ENCODE data around the gene LIM2. TPM values are rescaled to one million over a fixed set of nuclear protein-coding genes. Genes with fewer than 3 reads are reported as not detected.

The LIM2 gene
- total and polyA plus RNA-seq, 2 of the 8 experiments (the other 6 are each of a cell fraction or from before 2014, with no cell fraction given): not detected

- TF ChIP-seq CTBP2 (IDR thresholded peaks at IDR 0.05; ENCODE audit: borderline replicate concordance, insufficient read depth, insufficient read length, low read length) (no peak), NRF1 (IDR thresholded peaks at IDR 0.05; ENCODE audit: low read depth, low read length) (peak; percentile 76), CEBPB (IDR thresholded peaks at IDR 0.05; ENCODE audit: low read depth, low read length) (no peak), FOSL1 (IDR thresholded peaks at IDR 0.05; ENCODE audit: insufficient read depth, low read depth, low read length) (peak; percentile 68; the same call in 1 of the 2 replicates), POLR2A (IDR thresholded peaks at IDR 0.05; ENCODE audit: control extremely low read depth in 1 of 2, low read depth in 2 of 2, low read length in 2 of 2) (peak; percentile 75 to 85), TBP (IDR thresholded peaks at IDR 0.05; ENCODE audit: low read depth, low read length) (peak; percentile 53), PHF8 (conservative IDR thresholded peaks at IDR 0.05; ENCODE audit: low read depth, low read length) (peak; percentile 66), ATF2 (IDR thresholded peaks at IDR 0.05; ENCODE audit: low read length) (no peak), CBX8 (IDR thresholded peaks at IDR 0.05; ENCODE audit: borderline replicate concordance, low read depth, low read length) (no peak), POLR2AphosphoS5 (IDR thresholded peaks at IDR 0.05; ENCODE audit: low read depth, low read length) (peak; percentile 74), GABPA (IDR thresholded peaks at IDR 0.05; ENCODE audit: borderline replicate concordance, insufficient read depth, low read length) (no peak), EP300 (IDR thresholded peaks at IDR 0.05; ENCODE audit: borderline replicate concordance in 1 of 2, low read depth in 2 of 2, low read length in 2 of 2) (no peak), SIN3A (conservative IDR thresholded peaks at IDR 0.05 in 1 of 2, IDR thresholded peaks at IDR 0.05 in 1 of 2; ENCODE audit: low read depth in 1 of 2, low read length in 2 of 2) (0 out of 4 replicates have a peak, but pooled peaks of 1 of the 2 experiments have one; percentile 33), CHD2 (IDR thresholded peaks at IDR 0.05; ENCODE audit: low read length) (peak; percentile 76), YY1 (IDR thresholded peaks at IDR 0.05; ENCODE audit: low read depth, low read length) (no peak), E2F6 (IDR thresholded peaks at IDR 0.05) (peak; percentile 90), MAFK (IDR thresholded peaks at IDR 0.05; ENCODE audit: low read depth, low read length) (no peak), TEAD4 (IDR thresholded peaks at IDR 0.05; ENCODE audit: low read depth, low read length) (no peak), SP2 (IDR thresholded peaks at IDR 0.05; ENCODE audit: low read length) (peak; percentile 49), JUN (IDR thresholded peaks at IDR 0.05; ENCODE audit: low read depth, low read length) (no peak), CREB1 (IDR thresholded peaks at IDR 0.05) (0 out of 2 replicates have a peak, but pooled peaks have one; percentile 34), RNF2 (IDR thresholded peaks at IDR 0.05; ENCODE audit: borderline replicate concordance, low read depth, low read length, missing control alignments, poor library complexity, severe bottlenecking) (no peak)
Observed at GRCh38 chr19:51394050-51394836, 6.5 kb upstream of the LIM2 start (continued).

All from H1 (cell line).